IMR-90 (cell line): Measurements from ENCODE around the gene VAC14. TPM values are rescaled to one million over a fixed set of nuclear protein-coding genes. Genes with fewer than 3 reads are reported as not detected.
A peak's percentile ranks its signal among the peaks of the same experiment; 100 is the strongest.

Source experiments
- ATAC-seq: fragments of 200-7000 bp; cut with Tn5 transposase; 2 replicates; pipeline ENCODE4 v1.9.1; 2020; ENCODE audit warnings: low read depth, mild to moderate bottlenecking, moderate library complexity
- BruUV-seq: library from RNA; stranded (reverse); fragments of 400-500 nt; replicated peaks from 2 replicates; lab custom pipeline; 2021; lab: Mats Ljungman, UMichigan
- CTCF ChIA-PET: fragments of 300-600 bp; formaldehyde crosslinking; extraction: SDS; loops from one replicate; lab custom pipeline; 2021; ENCODE audit warnings: antibody characterized with exemption; lab: Yijun Ruan, JAX
- POLR2A ChIA-PET: fragments of 300-600 bp; sonication (Branson Sonifier 250); formaldehyde crosslinking; loops from one replicate; lab custom pipeline; 2022; ENCODE audit warnings: antibody characterized with exemption; ENCODE audit not compliant: unreplicated experiment; lab: Charles Lee
- DNase-seq: peaks from one replicate; pipeline ENCODE4 v3.0.0; 2013
- H2AFZ ChIP-seq: replicated peaks from 2 replicates; pipeline ENCODE3; 2013; ENCODE audit warnings: low read length, mild to moderate bottlenecking; ENCODE audit not compliant: poor library complexity
- H2AK5ac ChIP-seq: 2 replicates; pipeline ENCODE4 v1.6.1; 2013; ENCODE audit warnings: low read depth, low read length, inconsistent platforms
- H2AK9ac ChIP-seq: replicated peaks from 2 replicates; pipeline ENCODE3; 2013; ENCODE audit warnings: mild to moderate bottlenecking, low read depth, low read length, moderate library complexity; ENCODE audit not compliant: poor library complexity
- H2BK120ac ChIP-seq: 2 replicates; pipeline ENCODE4 v1.6.1; 2013; ENCODE audit warnings: low read depth, low read length, inconsistent platforms
- H2BK15ac ChIP-seq: 3 replicates; pipeline ENCODE4 v1.6.1; 2013; ENCODE audit warnings: low read depth, low read length, inconsistent platforms
- H2BK20ac ChIP-seq: 2 replicates; pipeline ENCODE4 v1.6.1; 2013; ENCODE audit warnings: low read depth, mild to moderate bottlenecking, inconsistent platforms, low read length, moderate library complexity
- H2BK5ac ChIP-seq: 2 replicates; pipeline ENCODE4 v1.6.1; 2013; ENCODE audit warnings: mild to moderate bottlenecking, low read depth, low read length, inconsistent platforms; ENCODE audit not compliant: poor library complexity, severe bottlenecking
- H3K14ac ChIP-seq: replicated peaks from 2 replicates; pipeline ENCODE4 v1.6.1; 2013; ENCODE audit warnings: low read depth, low read length, inconsistent platforms
- H3K18ac ChIP-seq: 2 replicates; pipeline ENCODE4 v1.6.1; 2013; ENCODE audit warnings: low read depth, low read length, control low read depth
- H3K23ac ChIP-seq: 2 replicates; pipeline ENCODE4 v1.6.1; 2013; ENCODE audit warnings: low read depth, low read length, inconsistent platforms
- H3K27ac ChIP-seq: 2 replicates; pipeline ENCODE4 v1.5.1; 2013; ENCODE audit warnings: mild to moderate bottlenecking, control low read depth, low read length; ENCODE audit not compliant: insufficient read depth
- H3K27me3 ChIP-seq: 2 replicates; pipeline ENCODE4 v1.6.1; 2013; ENCODE audit warnings: low read length; ENCODE audit not compliant: control insufficient read depth, insufficient read depth
- H3K36me3 ChIP-seq: 2 replicates; pipeline ENCODE4 v1.6.1; 2013; ENCODE audit warnings: low read length, mixed read lengths; ENCODE audit not compliant: control insufficient read depth, insufficient read depth
- H3K4ac ChIP-seq: 2 replicates; pipeline ENCODE4 v1.6.1; 2013; ENCODE audit warnings: low read depth, low read length, inconsistent platforms
- H3K4me1 ChIP-seq: 2 replicates; pipeline ENCODE4 v1.6.1; 2013; ENCODE audit warnings: low read length, mixed read lengths; ENCODE audit not compliant: control insufficient read depth, insufficient read depth
- H3K4me2 ChIP-seq: 2 replicates; pipeline ENCODE4 v1.6.1; 2013; ENCODE audit warnings: low read depth, mild to moderate bottlenecking, control low read depth, low read length, moderate library complexity
- H3K4me3 ChIP-seq: 2 replicates; pipeline ENCODE4 v1.5.1; 2013; ENCODE audit warnings: low read depth, mild to moderate bottlenecking, control low read depth, low read length, moderate library complexity; ENCODE audit not compliant: insufficient read depth
- H3K56ac ChIP-seq: 2 replicates; pipeline ENCODE4 v1.6.1; 2013; ENCODE audit warnings: low read length, inconsistent platforms; ENCODE audit not compliant: insufficient read depth; ENCODE audit errors: extremely low read depth
- H3K79me1 ChIP-seq, 2 experiments: 2 replicates each; pipeline ENCODE4 v1.6.1; 2013; ENCODE audit warnings: low read length in 2 of 2, inconsistent platforms in 1 of 2, low read depth in 1 of 2
- H3K9ac ChIP-seq: 2 replicates; pipeline ENCODE4 v1.6.1; 2013; ENCODE audit warnings: low read depth, low read length, control low read depth
- H3K9me1 ChIP-seq: 2 replicates; pipeline ENCODE4 v1.6.1; 2013; ENCODE audit warnings: low read length, inconsistent platforms; ENCODE audit not compliant: insufficient read depth
- H3K9me3 ChIP-seq: 2 replicates; pipeline ENCODE4 v1.6.1; 2013; ENCODE audit warnings: low read length; ENCODE audit not compliant: control insufficient read depth, insufficient read depth
- H4K20me1 ChIP-seq: 2 replicates; pipeline ENCODE4 v1.6.1; 2013; ENCODE audit warnings: low read length, inconsistent platforms; ENCODE audit not compliant: insufficient read depth
- H4K5ac ChIP-seq: 2 replicates; pipeline ENCODE4 v1.6.1; 2013; ENCODE audit warnings: mild to moderate bottlenecking, low read depth, low read length, control low read depth
- H4K8ac ChIP-seq, 2 experiments: 2 replicates each; pipeline ENCODE4 v1.6.1; 2013; ENCODE audit warnings: low read depth in 2 of 2, low read length in 2 of 2, control low read depth in 1 of 2, inconsistent platforms in 1 of 2
- H4K91ac ChIP-seq: 2 replicates; pipeline ENCODE4 v1.6.1; 2013; ENCODE audit warnings: low read depth, low read length, inconsistent platforms; ENCODE audit not compliant: insufficient read depth
- BHLHE40 ChIP-seq: fragments of 150-350 bp; IDR thresholded peaks from 2 replicates; pipeline ENCODE4 v1.6.1; 2016; ENCODE audit warnings: mild to moderate bottlenecking, low read depth, low read length
- CEBPB ChIP-seq: IDR thresholded peaks from 2 replicates; pipeline ENCODE4 v1.6.1; 2012; ENCODE audit warnings: low read depth, low read length, improper control_type of control experiment
- CTCF ChIP-seq: conservative IDR thresholded peaks from 2 replicates; pipeline ENCODE4 v1.5.1; 2012; ENCODE audit warnings: mild to moderate bottlenecking, low read depth, low read length, improper control_type of control experiment
- FOS ChIP-seq: fragments of 150-350 bp; IDR thresholded peaks from 2 replicates; pipeline ENCODE4 v1.6.1; 2016; ENCODE audit warnings: low read depth, low read length
- MAFK ChIP-seq: IDR thresholded peaks from 2 replicates; pipeline ENCODE4 v1.6.1; 2012; ENCODE audit warnings: low read depth, low read length, improper control_type of control experiment
- MAZ ChIP-seq: IDR thresholded peaks from 2 replicates; pipeline ENCODE4 v1.6.1; 2012; ENCODE audit warnings: low read depth, mild to moderate bottlenecking, low read length, improper control_type of control experiment, moderate library complexity, borderline replicate concordance
- MXI1 ChIP-seq: IDR thresholded peaks from 2 replicates; pipeline ENCODE4 v1.6.1; 2012; ENCODE audit warnings: low read depth, mild to moderate bottlenecking, low read length, moderate library complexity, borderline replicate concordance
- NFE2L2 ChIP-seq: fragments of 150-350 bp; IDR thresholded peaks from 2 replicates; pipeline ENCODE4 v1.6.1; 2016; ENCODE audit warnings: low read depth, mild to moderate bottlenecking, low read length
- POLR2A ChIP-seq: IDR thresholded peaks from 2 replicates; pipeline ENCODE4 v1.6.1; 2012; ENCODE audit warnings: mild to moderate bottlenecking, low read depth, low read length
- RCOR1 ChIP-seq: IDR thresholded peaks from 2 replicates; pipeline ENCODE4 v1.6.1; 2012; ENCODE audit warnings: mild to moderate bottlenecking, low read length, improper control_type of control experiment; ENCODE audit not compliant: insufficient replicate concordance
- RFX5 ChIP-seq: IDR thresholded peaks from 2 replicates; pipeline ENCODE4 v1.8.0; 2012; ENCODE audit warnings: low read depth, mild to moderate bottlenecking, low read length, moderate library complexity
- SMC3 ChIP-seq: fragments of 150-350 bp; IDR thresholded peaks from 2 replicates; pipeline ENCODE4 v1.6.1; 2016; ENCODE audit warnings: low read depth, mild to moderate bottlenecking, antibody characterized with exemption, low read length, moderate library complexity
- USF2 ChIP-seq: fragments of 150-350 bp; IDR thresholded peaks from 2 replicates; pipeline ENCODE4 v1.6.1; 2017; ENCODE audit warnings: mild to moderate bottlenecking, antibody characterized with exemption, low read length, low read depth
- WGBS, 2 experiments: methylation state at CpG; one replicate each; pipeline versions ENCODE4 v1.1.5 to v1.1.7; 2013; ENCODE audit warnings: missing lambda C conversion rate in 2 of 2; ENCODE audit not compliant: insufficient read length in 1 of 2; ENCODE audit errors: extremely low coverage in 2 of 2; 5-methylcytosine and 5-hydroxymethylcytosine counted together
- dilution Hi-C: fragments of 300-500 bp; cut with HindIII; formaldehyde crosslinking; loops from one replicate; pipeline ENCODE4 v1.14.3; 2018; ENCODE audit warnings: low sequenced_read_pairs; ENCODE audit not compliant: unreplicated experiment
- in situ Hi-C: fragments of 300-500 bp; cut with MboI; formaldehyde crosslinking; loops from 3 replicates; pipeline ENCODE4 v1.14.3; 2019; ENCODE audit warnings: low sequenced_read_pairs, inconsistent platforms, mixed read lengths
- intact Hi-C: fragments of 100-400 bp; cut with micrococcal nuclease; formaldehyde crosslinking; loops from 2 replicates; pipeline ENCODE4 v1.10.0; 2022
- polyA plus RNA-seq, 3 experiments: library from polyadenylated mRNA; depleted of rRNA; stranded (reverse); fragments of >200 nt; gene quantifications; 2 replicates each; pipeline ENCODE4 v1.2.3, GENCODE V29; 2012; ENCODE audit warnings: low replicate concordance in 1 of 3
- total RNA-seq: library from RNA; depleted of rRNA; stranded (reverse); fragments of >200 nt; gene quantifications from 2 replicates; pipeline ENCODE4 v1.2.3, GENCODE V29; 2012
- TF ChIP-seq, protein P1 (sequence below): fragments of 150-350 bp; IDR thresholded peaks from 2 replicates; pipeline ENCODE4 v1.6.1; 2016; ENCODE audit warnings: low read depth, mild to moderate bottlenecking, low read length, moderate library complexity, borderline replicate concordance

The VAC14 gene
- total and polyA plus RNA-seq, 2 of the 4 experiments (the other 2 are of a cell fraction): 21.1 to 40.2 TPM

GRCh38 chr16:70804153-70804733 lies 3.3 kb upstream of the VAC14 start:
- H2AK5ac ChIP-seq: peak overlapping the region; percentile 96
- H2BK15ac ChIP-seq: peak overlapping the region; percentile 98; the same call in 1 of the 3 replicates
- peak overlapping the region; percentile 92 to 94 for H4K8ac ChIP-seq
- H3K4ac ChIP-seq: peak overlapping the region; percentile 97
- DNase-seq: peak; percentile 93
- ATAC-seq: no peak
- POLR2A ChIA-PET: interaction anchor here (0.6 kb wide), 1 partner anchor 120 kb away, joined by 3 read pairs; no protein-coding TSS in a partner anchor
- WGBS, 2 experiments: 72% methylated on average over 3 of the region's 8 CpGs; no CpG with 5 or more reads in 1 of the 2 experiments
- H3K27ac ChIP-seq: peak overlapping the region; percentile 89
- peak overlapping the region; percentile 64; the same call in 1 of the 2 replicates for H3K9ac ChIP-seq
- in situ Hi-C loops (no loop called here), intact Hi-C loops (loop anchor here (5.0 kb wide), 1 partner anchor 553 kb away; the partner anchor contains the start of gene CALB2), dilution Hi-C loops (no loop called here)
- H3K4me3 ChIP-seq: peak overlapping the region; percentile 25; the same call in 1 of the 2 replicates
- H3K14ac ChIP-seq: peak overlapping the region; percentile 93
- H2BK20ac ChIP-seq: peak overlapping the region; percentile 97
- H3K9me3 ChIP-seq: peaks cover 5% of the 10 kb centered on the region; the same call in 1 of the 2 replicates
- H3K27me3 ChIP-seq: no peaks in the 10 kb centered on the region; the same call in 1 of the 2 replicates
- H3K4me2 ChIP-seq: peak overlapping the region; percentile 75; the same call in 1 of the 2 replicates
- peak overlapping the region; percentile 85 for H2AFZ ChIP-seq
- H2AK9ac ChIP-seq: peak overlapping the region; percentile 85
- peak overlapping the region; percentile 99 for H2BK5ac ChIP-seq
- H3K56ac ChIP-seq: peak overlapping the region; percentile 22; the same call in 1 of the 2 replicates
- H3K18ac ChIP-seq: peak overlapping the region; percentile 98; the same call in 1 of the 2 replicates
- peaks cover 11% of the 10 kb centered on the region for H3K4me1 ChIP-seq
- CTCF ChIA-PET: no interaction called here
- H3K23ac ChIP-seq: peak overlapping the region; percentile 95; the same call in 1 of the 2 replicates
- H3K79me1 ChIP-seq: peaks cover 6 to 17% of the 10 kb centered on the region in 2 experiments; a peak in 3 of 4 replicates
- peak; percentile 65 for TF ChIP-seq USF2
- TF ChIP-seq MAZ: no peak
- TF ChIP-seq NFE2L2: peak; percentile 34; the same call in 1 of the 2 replicates
- TF ChIP-seq MXI1: no peak
- TF ChIP-seq BHLHE40: peak; percentile 90
- TF ChIP-seq CEBPB: peak; percentile 93
- TF ChIP-seq SMC3: no peak
- TF ChIP-seq RCOR1: no peak
- TF ChIP-seq CTCF: no peak
- TF ChIP-seq FOS: peak; percentile 64; the same call in 1 of the 2 replicates
- TF ChIP-seq, protein P1, sequence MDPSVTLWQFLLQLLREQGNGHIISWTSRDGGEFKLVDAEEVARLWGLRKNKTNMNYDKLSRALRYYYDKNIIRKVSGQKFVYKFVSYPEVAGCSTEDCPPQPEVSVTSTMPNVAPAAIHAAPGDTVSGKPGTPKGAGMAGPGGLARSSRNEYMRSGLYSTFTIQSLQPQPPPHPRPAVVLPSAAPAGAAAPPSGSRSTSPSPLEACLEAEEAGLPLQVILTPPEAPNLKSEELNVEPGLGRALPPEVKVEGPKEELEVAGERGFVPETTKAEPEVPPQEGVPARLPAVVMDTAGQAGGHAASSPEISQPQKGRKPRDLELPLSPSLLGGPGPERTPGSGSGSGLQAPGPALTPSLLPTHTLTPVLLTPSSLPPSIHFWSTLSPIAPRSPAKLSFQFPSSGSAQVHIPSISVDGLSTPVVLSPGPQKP: no peak
- TF ChIP-seq RFX5: no peak
- TF ChIP-seq MAFK: no peak; the same call in 1 of the 2 replicates
- no peak for TF ChIP-seq POLR2A
- H4K20me1 ChIP-seq: no peaks in the 10 kb centered on the region
- peaks cover 10% of the 10 kb centered on the region for H3K9me1 ChIP-seq
- peak overlapping the region; percentile 80 for H4K91ac ChIP-seq
- H2BK120ac ChIP-seq: peak overlapping the region; percentile 97
- peak overlapping the region; percentile 92 for H4K5ac ChIP-seq
- BruUV-seq: no TSS peak
- H3K36me3 ChIP-seq: no peaks in the 10 kb centered on the region
